K562 (cell line): ENCODE measurements around the gene SYT13.

ENCODE experiments used
- EHMT2 ChIP-seq: fragments of 450-650 bp; IDR thresholded peaks from 2 replicates; pipeline ENCODE4 v1.6.1; 2018; ENCODE audit warnings: antibody characterized with exemption
- FOSL1 ChIP-seq: fragments of 200-800 bp; sonication (Bioruptor generic); conservative IDR thresholded peaks from 2 replicates; pipeline ENCODE4 v1.6.1; 2016; ENCODE audit warnings: missing genetic modification characterization, missing compliant biosample characterization
- HNRNPL ChIP-seq: fragments of 200-400 bp; formaldehyde crosslinking; IDR thresholded peaks from 2 replicates; pipeline ENCODE4 v1.6.1; 2017; ENCODE audit warnings: low read depth, mild to moderate bottlenecking, low read length
- JUND ChIP-seq, 2 experiments: IDR thresholded peaks; 2 replicates in 1 of 2; 3 replicates in 1 of 2; pipeline ENCODE4 v1.6.1; 2011; ENCODE audit warnings: borderline replicate concordance in 2 of 2, low read depth in 2 of 2, low read length in 2 of 2, improper control_type of control experiment in 1 of 2, missing biosample characterization in 1 of 2, missing genetic modification characterization in 1 of 2, missing genetic modification reagents in 1 of 2
- POLR2A ChIP-seq: fragments of 450-650 bp; conservative IDR thresholded peaks from 2 replicates; pipeline ENCODE4 v1.6.1; 2016
- POLR2AphosphoS5 ChIP-seq: IDR thresholded peaks from 2 replicates; pipeline ENCODE4 v1.6.1; 2011; ENCODE audit warnings: mild to moderate bottlenecking, low read depth, low read length, moderate library complexity; ENCODE audit not compliant: control insufficient read depth, insufficient read depth
- SRSF9 ChIP-seq: fragments of 200-400 bp; formaldehyde crosslinking; IDR thresholded peaks from 2 replicates; pipeline ENCODE4 v1.6.1; 2017; ENCODE audit warnings: low read depth, low read length, borderline replicate concordance
- TAF1 ChIP-seq: IDR thresholded peaks from 2 replicates; pipeline ENCODE4 v1.6.1; 2011; ENCODE audit warnings: mild to moderate bottlenecking, low read length, moderate library complexity; ENCODE audit not compliant: insufficient read depth, control insufficient read depth, severe bottlenecking; ENCODE audit errors: extremely low read depth
- ZBTB1 ChIP-seq: sonication (generic); formaldehyde crosslinking; IDR thresholded peaks from 2 replicates; pipeline ENCODE4 v1.8.1; 2023; ENCODE audit warnings: missing genetic modification reagents, low read depth, mild to moderate bottlenecking, borderline replicate concordance
- ZNF696 ChIP-seq: fragments of 250-450 bp; sonication (Bioruptor Pico); conservative IDR thresholded peaks from 2 replicates; pipeline ENCODE4 v1.4.0; 2020; ENCODE audit warnings: mild to moderate bottlenecking, moderate library complexity
- ZNF76 ChIP-seq: fragments of 250-450 bp; sonication (Bioruptor Pico); IDR thresholded peaks from 2 replicates; pipeline ENCODE4 v1.4.0; 2020; ENCODE audit warnings: mild to moderate bottlenecking, moderate library complexity, borderline replicate concordance
- TF ChIP-seq, protein P1 (sequence below), 3 experiments: IDR thresholded peaks in 2 of 3; conservative IDR thresholded peaks in 1 of 3; 2 replicates each; pipeline ENCODE4 v1.5.1; 2011 to 2012; ENCODE audit warnings: low read length in 3 of 3, mild to moderate bottlenecking in 3 of 3, control low read depth in 2 of 3, improper control_type of control experiment in 1 of 3, inconsistent platforms in 1 of 3, low read depth in 1 of 3, mixed read lengths in 1 of 3, moderate library complexity in 1 of 3; ENCODE audit not compliant: insufficient read depth in 2 of 3
- TF ChIP-seq, protein P2 (sequence below), 2 experiments: fragments of 150-350 bp in 1 of 2; IDR thresholded peaks; 2 replicates each; pipeline ENCODE4 v1.6.1; 2012 to 2016; ENCODE audit warnings: low read depth in 2 of 2, low read length in 2 of 2, mild to moderate bottlenecking in 1 of 2, moderate library complexity in 1 of 2

DNA sequence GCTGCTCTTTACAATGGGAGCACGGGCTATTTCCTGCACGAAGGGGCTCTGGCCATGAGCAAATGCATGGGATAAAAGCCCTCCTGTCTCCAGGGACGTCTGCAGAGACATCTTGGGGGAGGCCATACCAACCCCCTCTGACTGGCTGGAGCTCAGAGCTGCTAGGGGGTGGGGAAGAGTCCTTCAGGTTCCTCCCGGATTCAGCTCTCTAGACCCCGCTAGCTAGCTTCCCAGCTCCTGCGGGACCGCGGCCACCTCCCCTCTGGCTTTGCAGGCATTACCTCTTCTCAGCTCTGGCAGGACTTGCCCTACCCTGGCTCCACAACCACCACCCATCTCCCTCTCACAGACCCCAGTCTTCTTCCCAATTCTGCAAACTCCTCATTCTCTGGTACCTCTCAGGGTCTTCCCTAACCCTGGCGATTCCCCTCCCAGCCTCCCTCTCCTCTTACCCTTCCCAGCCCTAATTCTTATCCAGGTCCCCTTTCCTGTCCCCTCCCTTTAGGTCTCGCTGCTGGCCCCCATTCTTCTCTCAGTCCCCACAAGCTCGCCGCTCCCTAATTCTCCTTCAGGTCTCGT, 802 bp downstream of the SYT13 start:
- TF ChIP-seq TAF1 = no peak
- TF ChIP-seq FOSL1 = no peak
- TF ChIP-seq POLR2A = no peak
- TF ChIP-seq SRSF9 = no peak
- TF ChIP-seq ZNF76 (CRISPR knock-in tag) = no peak
- TF ChIP-seq ZNF696 (CRISPR knock-in tag) = no peak
- no peak for TF ChIP-seq ZBTB1 (CRISPR knock-in tag)
- no peak for TF ChIP-seq JUND (IDR thresholded peaks at IDR 0.05; ENCODE audit: borderline replicate concordance, low read depth, low read length)
- no peak for TF ChIP-seq JUND (tag; IDR thresholded peaks at IDR 0.05; ENCODE audit: borderline replicate concordance, low read depth, low read length)
- TF ChIP-seq POLR2AphosphoS5 = no peak
- TF ChIP-seq, protein P1, sequence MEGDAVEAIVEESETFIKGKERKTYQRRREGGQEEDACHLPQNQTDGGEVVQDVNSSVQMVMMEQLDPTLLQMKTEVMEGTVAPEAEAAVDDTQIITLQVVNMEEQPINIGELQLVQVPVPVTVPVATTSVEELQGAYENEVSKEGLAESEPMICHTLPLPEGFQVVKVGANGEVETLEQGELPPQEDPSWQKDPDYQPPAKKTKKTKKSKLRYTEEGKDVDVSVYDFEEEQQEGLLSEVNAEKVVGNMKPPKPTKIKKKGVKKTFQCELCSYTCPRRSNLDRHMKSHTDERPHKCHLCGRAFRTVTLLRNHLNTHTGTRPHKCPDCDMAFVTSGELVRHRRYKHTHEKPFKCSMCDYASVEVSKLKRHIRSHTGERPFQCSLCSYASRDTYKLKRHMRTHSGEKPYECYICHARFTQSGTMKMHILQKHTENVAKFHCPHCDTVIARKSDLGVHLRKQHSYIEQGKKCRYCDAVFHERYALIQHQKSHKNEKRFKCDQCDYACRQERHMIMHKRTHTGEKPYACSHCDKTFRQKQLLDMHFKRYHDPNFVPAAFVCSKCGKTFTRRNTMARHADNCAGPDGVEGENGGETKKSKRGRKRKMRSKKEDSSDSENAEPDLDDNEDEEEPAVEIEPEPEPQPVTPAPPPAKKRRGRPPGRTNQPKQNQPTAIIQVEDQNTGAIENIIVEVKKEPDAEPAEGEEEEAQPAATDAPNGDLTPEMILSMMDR (IDR thresholded peaks at IDR 0.05 in 2 of 3, conservative IDR thresholded peaks at IDR 0.05 in 1 of 3; ENCODE audit: insufficient read depth in 2 of 3, low read depth in 1 of 3, low read length in 3 of 3) = no peak
- no peak for TF ChIP-seq EHMT2
- TF ChIP-seq HNRNPL = no peak
- TF ChIP-seq, protein P2, sequence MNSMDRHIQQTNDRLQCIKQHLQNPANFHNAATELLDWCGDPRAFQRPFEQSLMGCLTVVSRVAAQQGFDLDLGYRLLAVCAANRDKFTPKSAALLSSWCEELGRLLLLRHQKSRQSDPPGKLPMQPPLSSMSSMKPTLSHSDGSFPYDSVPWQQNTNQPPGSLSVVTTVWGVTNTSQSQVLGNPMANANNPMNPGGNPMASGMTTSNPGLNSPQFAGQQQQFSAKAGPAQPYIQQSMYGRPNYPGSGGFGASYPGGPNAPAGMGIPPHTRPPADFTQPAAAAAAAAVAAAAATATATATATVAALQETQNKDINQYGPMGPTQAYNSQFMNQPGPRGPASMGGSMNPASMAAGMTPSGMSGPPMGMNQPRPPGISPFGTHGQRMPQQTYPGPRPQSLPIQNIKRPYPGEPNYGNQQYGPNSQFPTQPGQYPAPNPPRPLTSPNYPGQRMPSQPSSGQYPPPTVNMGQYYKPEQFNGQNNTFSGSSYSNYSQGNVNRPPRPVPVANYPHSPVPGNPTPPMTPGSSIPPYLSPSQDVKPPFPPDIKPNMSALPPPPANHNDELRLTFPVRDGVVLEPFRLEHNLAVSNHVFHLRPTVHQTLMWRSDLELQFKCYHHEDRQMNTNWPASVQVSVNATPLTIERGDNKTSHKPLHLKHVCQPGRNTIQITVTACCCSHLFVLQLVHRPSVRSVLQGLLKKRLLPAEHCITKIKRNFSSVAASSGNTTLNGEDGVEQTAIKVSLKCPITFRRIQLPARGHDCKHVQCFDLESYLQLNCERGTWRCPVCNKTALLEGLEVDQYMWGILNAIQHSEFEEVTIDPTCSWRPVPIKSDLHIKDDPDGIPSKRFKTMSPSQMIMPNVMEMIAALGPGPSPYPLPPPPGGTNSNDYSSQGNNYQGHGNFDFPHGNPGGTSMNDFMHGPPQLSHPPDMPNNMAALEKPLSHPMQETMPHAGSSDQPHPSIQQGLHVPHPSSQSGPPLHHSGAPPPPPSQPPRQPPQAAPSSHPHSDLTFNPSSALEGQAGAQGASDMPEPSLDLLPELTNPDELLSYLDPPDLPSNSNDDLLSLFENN (IDR thresholded peaks at IDR 0.05; ENCODE audit: low read depth in 2 of 2, low read length in 2 of 2) = no peak
